ENCODE measurements around the gene ABHD8.
"Not testable (repeated sequence)": the region's sequence is repeated elsewhere in the genome, so short reads cannot be mapped to it uniquely, and the experiment has no call there.

The ABHD8 gene

DNA sequence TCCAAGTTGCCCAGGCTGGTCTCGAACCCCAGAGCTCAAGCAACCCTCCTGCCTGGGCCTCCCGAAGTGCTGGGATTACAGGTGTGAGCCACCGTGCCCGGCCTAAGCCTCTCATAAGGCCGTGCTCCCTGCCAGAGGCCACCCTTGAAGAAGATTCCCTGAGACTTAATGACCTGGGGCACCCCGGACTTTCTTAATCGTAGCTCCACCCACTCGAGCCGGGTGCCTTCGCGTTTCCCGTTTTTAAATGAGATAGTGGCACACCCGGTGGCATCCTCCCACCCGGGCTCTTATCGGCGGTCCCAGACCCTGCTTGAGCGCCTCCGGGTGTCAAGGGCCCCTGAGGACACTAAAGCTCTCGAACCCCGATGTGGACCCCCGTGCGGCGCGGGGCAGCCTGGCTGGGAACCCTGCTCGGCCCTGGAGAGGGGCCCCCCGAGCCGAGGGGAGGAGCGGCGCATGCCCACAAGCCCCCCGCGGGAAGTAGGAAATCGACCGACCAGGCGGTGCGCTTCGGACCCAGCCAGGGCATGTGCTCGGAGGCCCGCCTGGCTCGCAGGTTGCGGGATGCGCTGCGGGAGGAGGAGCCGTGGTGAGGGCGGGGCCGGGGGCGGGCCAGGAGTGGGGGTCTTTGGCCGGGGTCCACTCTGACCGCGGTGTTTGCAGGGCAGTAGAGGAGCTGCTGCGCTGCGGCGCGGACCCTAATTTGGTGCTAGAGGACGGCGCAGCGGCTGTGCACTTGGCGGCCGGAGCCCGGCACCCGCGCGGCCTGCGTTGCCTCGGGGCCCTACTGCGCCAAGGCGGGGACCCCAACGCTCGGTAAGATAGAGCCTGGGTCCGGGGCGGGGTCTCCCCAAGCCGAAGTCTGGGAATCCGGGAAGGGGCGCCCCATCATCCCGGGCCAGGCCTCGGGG is 21.6 kb downstream of the ABHD8 start, which contains the start of gene ANKLE1:
TSS of gene ANKLE1 (plus strand) at position 511 of the 914 bp plus-strand sequence. CDS start at position 531, 20 bp downstream.
- H3K9me2 ChIP-seq (replicated peaks; ENCODE audit: control insufficient read depth, low read length) = no peaks in the 10 kb centered on the region
- H4K20me1 ChIP-seq (ENCODE audit: control insufficient read depth, insufficient read depth, low read depth, low read length) = peaks cover 13% of the 10 kb centered on the region; the same call in 1 of the 2 replicates
- no peaks in the 10 kb centered on the region for H3K9me3 ChIP-seq (ENCODE audit: control insufficient read depth, insufficient read depth, low read length)
- peak within 1 kb of the TSS; percentile 85 for H3K4me3 ChIP-seq (ENCODE audit: low read length)
- H3F3A ChIP-seq (ENCODE audit: control insufficient read depth, insufficient read depth) = peaks cover 23% of the 10 kb centered on the region
- peak within 1 kb of the TSS; percentile 80 for H3K4me2 ChIP-seq (ENCODE audit: low read length)
- H3K4me1 ChIP-seq (ENCODE audit: control insufficient read depth, low read length) = peaks cover 38% of the 10 kb centered on the region
- H3K27me3 ChIP-seq (ENCODE audit: control insufficient read depth, low read length) = no peaks in the 10 kb centered on the region
- H3K27ac ChIP-seq (ENCODE audit: low read depth, low read length) = peak within 1 kb of the TSS; percentile 92
- TF ChIP-seq CTCF (IDR thresholded peaks at IDR 0.05; ENCODE audit: low read depth, low read length, poor library complexity, severe bottlenecking) = no peak
- no peak for TF ChIP-seq EZH2phosphoT487 (IDR thresholded peaks at IDR 0.05; ENCODE audit: borderline replicate concordance, low read length)
- peaks cover 33% of the 10 kb centered on the region for H3K79me2 ChIP-seq (ENCODE audit: control insufficient read depth, low read length)
- H3K36me3 ChIP-seq (ENCODE audit: control insufficient read depth, low read length) = peaks cover 63% of the 10 kb centered on the region

DNA sequence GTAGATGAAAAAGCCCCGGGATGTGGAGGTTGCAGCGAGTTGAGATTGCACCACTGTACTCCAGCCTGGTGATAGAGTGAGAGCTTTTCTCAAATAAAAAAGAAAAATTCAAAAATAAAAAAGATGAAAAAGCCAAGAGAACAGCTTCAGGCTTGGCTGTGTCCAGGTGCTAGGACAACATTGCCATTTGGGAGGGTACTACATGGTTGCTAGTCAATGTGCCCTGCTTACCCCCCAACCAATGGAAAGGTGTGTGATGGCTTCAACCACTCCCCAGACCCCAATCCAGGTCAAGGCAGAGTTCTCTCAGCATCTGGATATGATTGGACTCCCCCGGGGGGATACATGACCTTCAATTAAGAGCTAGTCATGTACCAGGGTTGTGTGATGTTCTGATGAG is 23.8 kb downstream of the ABHD8 start:
- H3K9me3 ChIP-seq (ENCODE audit: control insufficient read depth, insufficient read depth, low read length) = no peaks in the 10 kb centered on the region
- peaks cover 13% of the 10 kb centered on the region; the same call in 1 of the 2 replicates for H4K20me1 ChIP-seq (ENCODE audit: control insufficient read depth, insufficient read depth, low read depth, low read length)
- H3K27ac ChIP-seq (ENCODE audit: low read depth, low read length) = peak overlapping the region; percentile 92
- H3K4me2 ChIP-seq (ENCODE audit: low read length) = 0 out of 2 replicates have a peak overlapping the region, but pooled peaks have one; percentile 32
- peaks cover 65% of the 10 kb centered on the region for H3K36me3 ChIP-seq (ENCODE audit: control insufficient read depth, low read length)
- H3K79me2 ChIP-seq (ENCODE audit: control insufficient read depth, low read length) = peaks cover 33% of the 10 kb centered on the region
- peaks cover 20% of the 10 kb centered on the region for H3F3A ChIP-seq (ENCODE audit: control insufficient read depth, insufficient read depth)
- no peak for TF ChIP-seq CTCF (IDR thresholded peaks at IDR 0.05; ENCODE audit: low read depth, low read length, poor library complexity, severe bottlenecking)
- no peak for TF ChIP-seq EZH2phosphoT487 (IDR thresholded peaks at IDR 0.05; ENCODE audit: borderline replicate concordance, low read length)
- no peaks in the 10 kb centered on the region for H3K27me3 ChIP-seq (ENCODE audit: control insufficient read depth, low read length)
- no peak overlapping the region for H3K4me3 ChIP-seq (ENCODE audit: low read length)
- H3K4me1 ChIP-seq (ENCODE audit: control insufficient read depth, low read length) = peaks cover 38% of the 10 kb centered on the region
- H3K9me2 ChIP-seq (replicated peaks; ENCODE audit: control insufficient read depth, low read length) = no peaks in the 10 kb centered on the region

GRCh38 chr19:17275441-17276175 is 27.6 kb downstream of the ABHD8 start:
- Histone ChIP-seq H3K4me1 (ENCODE audit: control insufficient read depth, low read length) (peaks cover 19% of the 10 kb centered on the region), H3K9me3 (ENCODE audit: control insufficient read depth, insufficient read depth, low read length) (no peaks in the 10 kb centered on the region), H3F3A (ENCODE audit: control insufficient read depth, insufficient read depth) (peaks cover 11% of the 10 kb centered on the region), H3K27ac (ENCODE audit: low read depth, low read length) (no peak overlapping the region), H3K27me3 (ENCODE audit: control insufficient read depth, low read length) (no peaks in the 10 kb centered on the region), H4K20me1 (ENCODE audit: control insufficient read depth, insufficient read depth, low read depth, low read length) (no peaks in the 10 kb centered on the region), H3K9me2 (replicated peaks; ENCODE audit: control insufficient read depth, low read length) (no peaks in the 10 kb centered on the region), H3K4me3 (ENCODE audit: low read length) (no peak overlapping the region), H3K36me3 (ENCODE audit: control insufficient read depth, low read length) (peaks cover 69% of the 10 kb centered on the region), H3K79me2 (ENCODE audit: control insufficient read depth, low read length) (peaks cover 6% of the 10 kb centered on the region; the same call in 1 of the 2 replicates), H3K4me2 (ENCODE audit: low read length) (no peak overlapping the region)
- TF ChIP-seq CTCF (IDR thresholded peaks at IDR 0.05; ENCODE audit: low read depth, low read length, poor library complexity, severe bottlenecking) = no peak
- no peak for TF ChIP-seq EZH2phosphoT487 (IDR thresholded peaks at IDR 0.05; ENCODE audit: borderline replicate concordance, low read length)

DNA sequence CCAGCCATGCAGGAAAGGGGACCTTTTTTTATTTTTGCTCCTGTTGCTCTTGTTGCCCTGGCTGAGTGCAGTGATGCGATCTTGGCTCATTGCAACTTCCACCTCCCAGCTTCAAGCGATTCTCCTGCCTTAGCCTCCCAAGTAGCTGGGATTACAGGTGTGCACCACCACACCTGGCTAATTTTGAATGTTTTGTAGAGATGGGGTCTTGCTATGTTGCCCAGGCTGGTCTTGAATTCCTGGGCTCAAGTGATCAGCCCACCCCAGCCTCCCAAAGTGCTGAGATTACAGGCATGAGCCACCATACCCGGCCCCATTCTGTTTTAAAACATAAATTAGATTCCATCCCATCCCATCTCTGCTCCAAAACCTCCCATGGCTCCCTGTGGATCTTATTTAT is 28.3 kb downstream of the ABHD8 start:
- not testable (repeated sequence) for H3K79me2 ChIP-seq (ENCODE audit: control insufficient read depth, low read length); H3K4me3 ChIP-seq (ENCODE audit: low read length); H3K9me2 ChIP-seq (replicated peaks; ENCODE audit: control insufficient read depth, low read length); H3K4me2 ChIP-seq (ENCODE audit: low read length); H3K27me3 ChIP-seq (ENCODE audit: control insufficient read depth, low read length); H3K27ac ChIP-seq (ENCODE audit: low read depth, low read length); H3K9me3 ChIP-seq (ENCODE audit: control insufficient read depth, insufficient read depth, low read length); H4K20me1 ChIP-seq (ENCODE audit: control insufficient read depth, insufficient read depth, low read depth, low read length)
- Histone ChIP-seq H3F3A (ENCODE audit: control insufficient read depth, insufficient read depth) (peaks cover 10% of the 10 kb centered on the region), H3K4me1 (ENCODE audit: control insufficient read depth, low read length) (peaks cover 12% of the 10 kb centered on the region), H3K36me3 (ENCODE audit: control insufficient read depth, low read length) (peaks cover 74% of the 10 kb centered on the region)
